Transverse colon (tissue), 4 donors: ENCODE measurements around the gene ARHGEF11. TPM values are rescaled to one million over a fixed set of nuclear protein-coding genes. Genes with fewer than 3 reads are reported as not detected.

Source experiments
- DNase-seq: peaks from one replicate; pipeline ENCODE4 v3.0.0-alpha.2; 2019
- H3K27ac ChIP-seq, 4 donors: fragments of 200-600 bp; sonication (generic); 2 replicates each; pipeline ENCODE4 v1.5.1; 2016 to 2018; ENCODE audit warnings: inconsistent platforms in 4 of 4
- H3K27me3 ChIP-seq: fragments of 200-600 bp; sonication (generic); 2 replicates; pipeline ENCODE4 v1.5.1; 2017; ENCODE audit warnings: inconsistent platforms
- H3K36me3 ChIP-seq, 4 donors: fragments of 200-600 bp; sonication (generic); 2 replicates each; pipeline ENCODE4 v1.5.1; 2017 to 2019; ENCODE audit warnings: inconsistent platforms in 4 of 4
- H3K4me1 ChIP-seq, 4 donors: fragments of 200-600 bp; sonication (generic); 2 replicates each; pipeline ENCODE4 v1.5.1; 2017 to 2020; ENCODE audit warnings: inconsistent platforms in 4 of 4
- H3K4me3 ChIP-seq, 4 donors: fragments of 200-600 bp; sonication (generic); 1 replicate in 1 of 4; 2 replicates in 3 of 4; pipeline versions ENCODE4 v1.5.1 to v1.6.1; 2017 to 2019; ENCODE audit warnings: inconsistent platforms in 4 of 4
- H3K9me3 ChIP-seq, 2 donors: fragments of 200-600 bp; sonication (generic); 2 replicates each; pipeline ENCODE4 v1.5.1; 2017 to 2019; ENCODE audit warnings: inconsistent platforms in 2 of 2
- CTCF ChIP-seq, 5 experiments: fragments of 200-600 bp in 3 of 5; fragments of 450-650 bp in 2 of 5; sonication (generic) in 3 of 5; IDR thresholded peaks; 1 replicate in 2 of 5; 2 replicates in 3 of 5; pipeline ENCODE4 v1.5.1; 2016 to 2017; ENCODE audit warnings: antibody characterized with exemption in 5 of 5, inconsistent platforms in 3 of 5, mild to moderate bottlenecking in 2 of 5, moderate library complexity in 1 of 5
- EP300 ChIP-seq: sonication (generic); formaldehyde crosslinking; IDR thresholded peaks from one replicate; pipeline ENCODE4 v1.6.1; 2017; ENCODE audit warnings: antibody characterized with exemption, low read depth
- POLR2A ChIP-seq: fragments of 450-650 bp; IDR thresholded peaks from one replicate; pipeline ENCODE4 v1.6.1; 2016; ENCODE audit warnings: antibody characterized with exemption, mild to moderate bottlenecking, moderate library complexity
- POLR2AphosphoS5 ChIP-seq, 3 donors: sonication (generic); formaldehyde crosslinking; IDR thresholded peaks; one replicate each; pipeline ENCODE4 v1.6.1; 2016; ENCODE audit warnings: antibody characterized with exemption in 3 of 3
- WGBS, 2 donors: methylation state at CpG; one replicate each; pipeline ENCODE4 v1.1.5; 2018; ENCODE audit warnings: low coverage in 1 of 2; 5-methylcytosine and 5-hydroxymethylcytosine counted together
- in situ Hi-C, 4 donors: fragments of 200-750 bp; cut with MboI; loops; one replicate each; pipeline versions ENCODE4 v1.15.0 to v1.15.1; 2017; ENCODE audit warnings: low sequenced_read_pairs in 3 of 4, low pct_ligation_motif_present in 1 of 4, low pct_unique_long_range_greater_than_20kb in 1 of 4
- intact Hi-C: fragments of 100-400 bp; cut with DNase I; formaldehyde crosslinking; loops from one replicate; pipeline ENCODE4 v1.15.1; 2023; ENCODE audit warnings: low total_unique reads
- total RNA-seq, 4 donors: library from RNA; depleted of rRNA; stranded (reverse); fragments of >200 nt; gene quantifications; one replicate each; pipeline ENCODE4 v1.1.0, GENCODE V29; 2016

The ARHGEF11 gene
- total RNA-seq, 4 donors from 2014 or later = 52.6 to 82.8 (median 62.1) TPM

GRCh38 chr1:156944268-156944667, 101.3 kb downstream of the ARHGEF11 start:
- Histone ChIP-seq H3K36me3 (peaks cover 0 to 68% (median 19%) of the 10 kb centered on the region in 4 donors), H3K27ac (no peak overlapping the region), H3K4me1 (no peaks in the 10 kb centered on the region), H3K27me3 (no peaks in the 10 kb centered on the region), H3K9me3 (no peaks in the 10 kb centered on the region), H3K4me3 (no peak overlapping the region)
- intact Hi-C loops (no loop called here), in situ Hi-C loops (no loop called here)
- 95 to 100% methylated on average over 1 of the region's 1 CpG for WGBS, 2 donors
- DNase-seq = no peak
- TF ChIP-seq EP300 (no peak), POLR2A (no peak), CTCF (IDR thresholded peaks at IDR 0.05) (no peak), POLR2AphosphoS5 (IDR thresholded peaks at IDR 0.05) (no peak)

- intact Hi-C loops (no loop called here), in situ Hi-C loops (no loop called here)
- TF ChIP-seq POLR2AphosphoS5 (IDR thresholded peaks at IDR 0.05) (no peak), CTCF (IDR thresholded peaks at IDR 0.05) (no peak), POLR2A (no peak), EP300 (no peak)
- H3K4me1 ChIP-seq = no peaks in the 10 kb centered on the region
- H3K4me3 ChIP-seq = no peak overlapping the region
- H3K27me3 ChIP-seq = no peaks in the 10 kb centered on the region
- 92% methylated on average over 3 of the region's 3 CpGs; no CpG with 5 or more reads in 1 of the 2 donors for WGBS, 2 donors
- no peak for DNase-seq
- no peak overlapping the region for H3K27ac ChIP-seq
- H3K36me3 ChIP-seq = peaks cover 0 to 63% (median 17%) of the 10 kb centered on the region in 4 donors
- H3K9me3 ChIP-seq = no peaks in the 10 kb centered on the region
Observed at GRCh38 chr1:156943756-156944155, 101.8 kb downstream of the ARHGEF11 start.

- DNase-seq = no peak
- no peak for TF ChIP-seq POLR2A
- no peak for TF ChIP-seq POLR2AphosphoS5 (IDR thresholded peaks at IDR 0.05)
- no peak for TF ChIP-seq CTCF (IDR thresholded peaks at IDR 0.05)
- TF ChIP-seq EP300 = no peak
Observed at GRCh38 chr1:156942576-156942975, 103.0 kb downstream of the ARHGEF11 start.

DNA sequence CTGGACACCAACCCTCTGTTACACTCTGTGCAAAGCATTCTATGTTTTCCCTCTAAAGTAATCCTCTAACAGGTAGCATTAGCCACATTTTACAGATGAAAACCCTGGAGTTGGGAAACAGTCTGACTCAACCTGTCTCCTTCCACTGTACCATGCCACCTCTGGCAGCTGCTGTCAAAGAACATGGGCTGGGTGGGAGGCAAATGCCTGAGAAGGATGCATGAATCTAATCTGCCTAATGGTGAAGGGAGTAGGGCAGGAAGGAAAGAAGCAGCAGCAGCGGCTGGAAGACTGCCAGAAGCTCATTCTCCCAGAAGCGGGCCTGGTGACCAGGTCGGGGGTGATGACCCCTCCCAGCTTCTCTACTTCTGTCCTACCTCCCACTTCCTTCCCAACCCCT, 103.4 kb downstream of the ARHGEF11 start:
- no peaks in the 10 kb centered on the region for H3K27me3 ChIP-seq
- in situ Hi-C loops = no loop called here
- H3K4me1 ChIP-seq = no peaks in the 10 kb centered on the region
- H3K4me3 ChIP-seq = no peak overlapping the region
- H3K27ac ChIP-seq = no peak overlapping the region
- intact Hi-C loops = no loop called here
- TF ChIP-seq CTCF (IDR thresholded peaks at IDR 0.05) = no peak
- H3K9me3 ChIP-seq = no peaks in the 10 kb centered on the region
- WGBS, 2 donors = 82% methylated on average over 3 of the region's 3 CpGs; no CpG with 5 or more reads in 1 of the 2 donors
- peaks cover 0 to 48% (median 17%) of the 10 kb centered on the region in 4 donors for H3K36me3 ChIP-seq
- DNase-seq = no peak

More at GRCh38 chr1:156942576-156942975, 103.0 kb downstream of the ARHGEF11 start:
- in situ Hi-C loops = no loop called here
- H3K9me3 ChIP-seq = no peaks in the 10 kb centered on the region
- no peaks in the 10 kb centered on the region for H3K27me3 ChIP-seq
- WGBS, 2 donors = 87 to 91% methylated on average over 3 to 7 of the region's 7 CpGs
- H3K27ac ChIP-seq = no peak overlapping the region
- intact Hi-C loops = no loop called here
- H3K36me3 ChIP-seq = peaks cover 0 to 51% (median 17%) of the 10 kb centered on the region in 4 donors
- no peak overlapping the region for H3K4me3 ChIP-seq
- no peaks in the 10 kb centered on the region for H3K4me1 ChIP-seq
